Measurements from ENCODE around the gene KISS1R.

DNA sequence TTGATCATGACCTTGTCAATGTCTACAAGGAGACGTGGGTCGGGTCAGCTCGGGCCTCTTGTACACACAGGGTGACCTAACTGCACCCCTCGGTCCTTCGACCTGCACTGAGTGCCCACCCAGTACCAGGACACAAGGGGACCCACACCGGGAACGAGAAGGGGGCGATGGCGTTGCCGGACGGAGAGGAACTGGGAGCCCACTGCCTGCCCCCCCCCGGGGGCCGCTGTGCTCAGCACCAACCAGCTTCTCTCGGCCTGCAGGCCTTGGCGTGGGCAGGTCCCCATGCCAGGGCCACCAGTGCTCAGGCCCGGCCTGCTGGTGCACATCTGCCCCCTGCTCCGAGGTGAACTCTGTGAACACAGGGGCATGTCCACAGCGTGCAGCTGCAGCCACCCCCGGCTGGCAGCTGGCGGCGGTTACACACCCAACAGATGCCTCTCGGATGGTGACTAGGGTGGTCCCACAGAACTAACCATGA is 43.5 kb upstream of the KISS1R start:
- TF ChIP-seq, protein P1, sequence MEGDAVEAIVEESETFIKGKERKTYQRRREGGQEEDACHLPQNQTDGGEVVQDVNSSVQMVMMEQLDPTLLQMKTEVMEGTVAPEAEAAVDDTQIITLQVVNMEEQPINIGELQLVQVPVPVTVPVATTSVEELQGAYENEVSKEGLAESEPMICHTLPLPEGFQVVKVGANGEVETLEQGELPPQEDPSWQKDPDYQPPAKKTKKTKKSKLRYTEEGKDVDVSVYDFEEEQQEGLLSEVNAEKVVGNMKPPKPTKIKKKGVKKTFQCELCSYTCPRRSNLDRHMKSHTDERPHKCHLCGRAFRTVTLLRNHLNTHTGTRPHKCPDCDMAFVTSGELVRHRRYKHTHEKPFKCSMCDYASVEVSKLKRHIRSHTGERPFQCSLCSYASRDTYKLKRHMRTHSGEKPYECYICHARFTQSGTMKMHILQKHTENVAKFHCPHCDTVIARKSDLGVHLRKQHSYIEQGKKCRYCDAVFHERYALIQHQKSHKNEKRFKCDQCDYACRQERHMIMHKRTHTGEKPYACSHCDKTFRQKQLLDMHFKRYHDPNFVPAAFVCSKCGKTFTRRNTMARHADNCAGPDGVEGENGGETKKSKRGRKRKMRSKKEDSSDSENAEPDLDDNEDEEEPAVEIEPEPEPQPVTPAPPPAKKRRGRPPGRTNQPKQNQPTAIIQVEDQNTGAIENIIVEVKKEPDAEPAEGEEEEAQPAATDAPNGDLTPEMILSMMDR (optimal IDR thresholded peaks at IDR 0.05 in 1 of 3, IDR thresholded peaks at IDR 0.05 in 1 of 3, conservative IDR thresholded peaks at IDR 0.05 in 1 of 3; ENCODE audit: extremely low read depth in 1 of 3, insufficient read depth in 2 of 3, low read length in 3 of 3) = no peak
- TF ChIP-seq EZH2 (IDR thresholded peaks at IDR 0.05; ENCODE audit: low read length) = no peak
